Skeletal muscle tissue (tissue), 4 donors: Measurements from ENCODE around the gene DCAF4. TPM values are rescaled to one million over a fixed set of nuclear protein-coding genes. Genes with fewer than 3 reads are reported as not detected.
"Not testable (repeated sequence)": the region's sequence is repeated elsewhere in the genome, so short reads cannot be mapped to it uniquely, and the experiment has no call there.

Source experiments
- H3K27ac ChIP-seq: one replicate; pipeline ENCODE4 v1.7.0; 2013; ENCODE audit warnings: mild to moderate bottlenecking, low read depth, low read length, inconsistent platforms
- H3K27me3 ChIP-seq, 3 donors: one replicate each; pipeline ENCODE4 v1.7.0; 2013; ENCODE audit warnings: low read length in 3 of 3; ENCODE audit not compliant: control insufficient read depth in 3 of 3, insufficient read depth in 3 of 3
- H3K36me3 ChIP-seq, 3 donors: one replicate each; pipeline ENCODE4 v1.7.0; 2013; ENCODE audit warnings: low read length in 3 of 3; ENCODE audit not compliant: control insufficient read depth in 3 of 3, insufficient read depth in 3 of 3
- H3K4me1 ChIP-seq, 3 donors: one replicate each; pipeline ENCODE4 v1.7.0; 2013; ENCODE audit warnings: low read length in 3 of 3, mild to moderate bottlenecking in 3 of 3; ENCODE audit not compliant: control insufficient read depth in 3 of 3, insufficient read depth in 3 of 3
- H3K4me3 ChIP-seq, 3 donors: one replicate each; pipeline ENCODE4 v1.7.0; 2013; ENCODE audit warnings: low read length in 3 of 3
- H3K9ac ChIP-seq, 3 donors: one replicate each; pipeline ENCODE4 v1.7.0; 2013; ENCODE audit warnings: low read length in 3 of 3, mild to moderate bottlenecking in 3 of 3, moderate library complexity in 2 of 3, low read depth in 1 of 3
- H3K9me3 ChIP-seq, 3 donors: one replicate each; pipeline ENCODE4 v1.7.0; 2013; ENCODE audit warnings: low read length in 3 of 3; ENCODE audit not compliant: control insufficient read depth in 3 of 3
- total RNA-seq: library from RNA; depleted of rRNA; stranded (reverse); fragments of >200 nt; gene quantifications from one replicate; pipeline ENCODE4 v1.2.3, GENCODE V29; 2014
- donor health status: Osteomylitis.

The DCAF4 gene
- total RNA-seq, 1 donor from 2014 or later, result 11.5 TPM

DNA sequence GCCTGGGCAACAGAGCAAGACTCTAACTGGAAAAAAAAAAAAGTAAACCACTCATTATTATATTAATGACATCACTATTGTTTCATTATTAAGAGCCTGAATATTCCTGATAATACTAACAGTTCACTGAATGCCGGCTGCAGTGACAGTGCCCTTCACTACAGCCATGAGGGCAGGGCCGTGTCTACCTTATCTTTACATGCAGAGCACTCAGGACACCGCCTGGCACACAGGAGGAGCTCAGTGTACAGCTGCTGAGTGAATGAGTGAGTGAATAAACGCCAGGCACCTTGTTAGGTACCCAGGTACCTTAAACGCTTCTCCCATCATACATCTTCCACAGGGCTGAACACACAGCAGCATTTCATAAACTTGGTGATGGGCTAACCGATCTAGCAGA, 77.4 kb downstream of the DCAF4 start:
- H3K4me3 ChIP-seq, result no peak overlapping the region
- peaks cover 1 to 5% (median 2%) of the 10 kb centered on the region in 3 donors for H3K4me1 ChIP-seq
- no peak overlapping the region for H3K27ac ChIP-seq
- no peak overlapping the region for H3K9ac ChIP-seq
- H3K9me3 ChIP-seq, result no peaks in the 10 kb centered on the region
- H3K27me3 ChIP-seq, result no peaks in the 10 kb centered on the region
- peaks cover 0 to 9% (median 4%) of the 10 kb centered on the region in 3 donors for H3K36me3 ChIP-seq

DNA sequence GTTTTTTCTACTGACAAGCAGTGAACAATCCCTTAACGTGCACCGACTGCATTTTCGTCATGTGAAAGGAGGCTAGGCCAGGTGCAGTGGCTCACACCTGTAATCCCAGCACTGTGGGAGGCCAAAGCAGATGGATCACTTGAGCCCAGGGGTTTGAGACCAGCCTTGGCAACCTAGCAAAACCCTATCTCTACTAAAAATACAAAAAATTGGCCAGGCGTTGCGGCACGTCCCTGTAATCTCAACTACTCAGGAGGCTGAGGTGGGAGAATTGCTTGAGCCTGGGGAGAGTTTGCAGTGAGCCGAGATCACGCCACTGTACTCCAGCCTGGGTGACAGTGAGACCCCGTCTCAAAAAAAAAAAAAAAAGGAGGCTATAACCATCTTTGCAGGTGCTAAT, 78.4 kb downstream of the DCAF4 start:
- not testable (repeated sequence) for H3K9me3 ChIP-seq, H3K36me3 ChIP-seq, H3K27ac ChIP-seq, H3K27me3 ChIP-seq, H3K4me1 ChIP-seq, H3K4me3 ChIP-seq, H3K9ac ChIP-seq

DNA sequence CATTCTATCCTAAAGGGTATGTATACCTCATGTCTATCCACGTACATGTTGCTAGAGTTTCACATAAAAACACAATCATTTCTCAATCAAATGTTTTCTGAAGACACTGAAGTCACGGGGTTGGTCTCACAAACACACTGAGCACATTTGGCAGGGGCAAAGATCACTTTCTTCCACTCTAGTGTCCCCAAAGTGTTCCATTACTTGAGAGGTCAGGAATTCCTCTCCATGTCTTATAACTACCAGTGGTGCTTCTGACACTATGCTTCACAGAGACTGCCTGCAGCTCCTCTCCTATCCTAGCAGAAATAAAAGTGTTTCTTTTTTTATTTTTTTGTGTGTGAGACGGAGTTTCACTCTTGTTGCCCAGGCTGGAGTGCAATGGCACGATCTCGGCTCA, 81.6 kb downstream of the DCAF4 start:
- Histone ChIP-seq H3K4me3 (no peak overlapping the region), H3K9me3 (no peaks in the 10 kb centered on the region), H3K4me1 (peaks cover 7 to 10% (median 9%) of the 10 kb centered on the region in 3 donors), H3K27ac (peak overlapping the region; percentile 25), H3K27me3 (no peaks in the 10 kb centered on the region), H3K9ac (no peak overlapping the region), H3K36me3 (peaks cover 0 to 6% (median 5%) of the 10 kb centered on the region in 3 donors)

DNA sequence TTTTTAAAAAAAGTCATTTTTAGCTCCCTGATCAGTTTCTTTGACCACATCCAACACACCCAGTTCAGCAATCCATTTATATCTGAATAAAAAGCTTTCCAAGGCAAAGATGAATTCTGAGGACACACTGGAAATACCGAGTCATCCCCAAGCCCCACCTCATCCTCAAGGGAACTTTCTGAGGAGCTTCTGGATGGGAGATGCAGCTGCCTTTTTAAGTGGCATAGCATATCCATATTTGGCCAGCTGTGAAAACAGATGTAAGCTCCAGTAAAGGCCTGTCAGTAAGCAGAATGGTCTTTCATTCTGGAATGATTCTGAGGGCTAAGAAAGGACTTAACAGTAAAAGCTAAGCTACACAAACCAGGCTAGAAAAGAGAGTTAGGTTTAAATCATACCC, 82.2 kb downstream of the DCAF4 start:
- Histone ChIP-seq H3K9me3 (no peaks in the 10 kb centered on the region), H3K4me1 (peaks cover 7 to 10% (median 9%) of the 10 kb centered on the region in 3 donors), H3K9ac (peak overlapping the region in 1 of 3 donors; percentile 7), H3K27ac (peak overlapping the region; percentile 25), H3K36me3 (peaks cover 0 to 6% (median 5%) of the 10 kb centered on the region in 3 donors), H3K27me3 (no peaks in the 10 kb centered on the region), H3K4me3 (no peak overlapping the region)

Other genes with a start within 250 kb of the DCAF4 start
- 1.6 TPM for gene DPF3, start 32.4 kb upstream of the DCAF4 start, total RNA-seq
- gene ZFYVE1, start 100.6 kb downstream of the DCAF4 start, total RNA-seq, result 11.5 TPM
- 19.3 TPM for gene RBM25, start 132.1 kb downstream of the DCAF4 start, total RNA-seq
- 35.0 TPM for gene PSEN1, start 210.0 kb downstream of the DCAF4 start, total RNA-seq